Activated CD4-positive, alpha-beta T cell treated with anti-CD3 and anti-CD28 coated beads for 4 hours (primary cell): ENCODE data around the gene MCTP1.
A peak's percentile ranks its signal among the peaks of the same experiment; 100 is the strongest.

Source experiments
- DNase-seq, 2 donors: peaks; one replicate each; pipeline ENCODE4 v3.0.0-alpha.2; 2020

The MCTP1 gene

GRCh38 chr5:95113489-95113888, 171.4 kb downstream of the MCTP1 start:
- DNase-seq = no peak

DNA sequence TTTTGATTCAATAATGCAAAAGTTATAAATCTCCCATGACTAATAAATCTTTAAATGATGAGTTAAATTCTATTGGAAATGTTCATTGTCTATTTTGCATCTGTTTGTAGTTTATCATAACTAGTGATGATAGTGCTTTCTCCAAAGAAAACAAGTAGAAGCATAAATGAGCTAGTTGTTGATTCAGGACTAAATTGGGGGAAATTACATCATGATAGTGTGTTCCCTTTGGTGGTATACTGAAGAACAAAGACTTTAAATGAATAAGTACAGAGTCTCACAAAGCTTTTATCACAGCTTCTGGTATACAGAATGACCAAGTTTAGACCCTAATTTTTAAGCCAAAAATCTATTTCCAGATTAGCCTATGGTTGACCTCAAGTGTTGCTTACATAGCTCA, 173.8 kb downstream of the MCTP1 start:
- DNase-seq = no peak

DNA sequence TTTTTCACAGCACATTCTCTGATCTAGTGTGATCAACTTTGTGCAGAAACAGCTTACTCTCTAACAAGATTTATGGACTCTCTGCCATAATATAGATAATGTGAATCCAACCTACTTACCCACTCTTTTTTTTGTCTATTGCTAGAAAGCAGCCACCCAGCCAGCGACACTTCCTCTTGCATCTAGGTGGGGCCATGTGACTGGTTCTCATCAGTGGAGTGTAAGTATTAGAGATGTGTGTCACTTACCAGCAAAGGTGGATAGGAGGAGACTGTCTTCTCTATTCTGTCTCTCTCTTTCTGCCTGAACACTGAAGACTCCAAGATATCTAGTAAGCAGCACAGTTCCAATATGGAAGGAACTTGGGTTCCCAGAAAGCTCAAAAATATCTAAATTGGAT, 174.8 kb downstream of the MCTP1 start:
- no peak for DNase-seq

GRCh38 chr5:95107138-95107537, 177.8 kb downstream of the MCTP1 start:
- DNase-seq = no peak

DNA sequence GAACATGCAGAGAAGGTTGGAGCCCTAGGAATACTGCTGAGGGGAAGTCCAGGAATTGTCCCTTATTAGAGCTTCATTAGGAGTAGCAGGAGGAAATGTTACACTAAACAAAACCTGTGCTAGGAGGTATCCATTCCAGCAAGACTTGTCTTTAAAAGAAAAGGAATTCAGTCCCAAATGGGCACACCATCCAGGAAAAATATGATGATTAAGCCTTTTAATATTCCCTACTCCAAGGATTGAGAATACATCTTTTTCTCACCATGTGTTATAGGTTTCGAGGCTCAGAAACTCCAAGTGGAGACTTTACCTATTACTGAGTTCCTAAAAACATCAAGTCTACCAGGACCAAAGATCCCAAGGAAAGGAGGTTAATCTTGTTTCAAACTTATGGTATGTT, 179.3 kb downstream of the MCTP1 start:
- no peak for DNase-seq

- no peak for DNase-seq
These were observed 182.2 kb downstream of the MCTP1 start for GRCh38 chr5:95102687-95103086.

- no peak for DNase-seq
These were observed 182.8 kb downstream of the MCTP1 start for GRCh38 chr5:95102080-95102479.

DNA sequence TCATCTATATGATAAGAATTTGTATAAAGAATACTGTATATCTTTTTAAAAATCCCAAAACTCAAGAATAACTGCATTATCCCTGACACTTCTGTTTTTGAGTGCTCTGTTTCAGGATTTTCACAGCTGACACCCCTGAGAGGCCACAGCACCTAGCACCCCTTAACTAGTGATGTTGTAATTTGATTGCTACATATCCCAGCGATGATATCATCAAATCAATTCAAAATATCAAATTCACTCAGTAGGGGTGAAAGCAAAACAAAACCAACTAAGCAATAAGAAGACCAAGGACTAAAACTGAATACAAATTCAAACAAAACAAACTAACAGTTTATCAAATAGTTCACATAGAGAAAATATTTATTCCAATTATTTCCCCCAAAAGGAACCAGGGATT, 184.3 kb downstream of the MCTP1 start:
- DNase-seq = no peak

- DNase-seq = no peak
These were observed 186.9 kb downstream of the MCTP1 start for GRCh38 chr5:95098012-95098411.

- no peak for DNase-seq
These were observed 191.7 kb downstream of the MCTP1 start for GRCh38 chr5:95093211-95093610.

- DNase-seq = no peak
These were observed 194.1 kb downstream of the MCTP1 start for GRCh38 chr5:95090774-95091173.

GRCh38 chr5:95087816-95088317, 197.0 kb downstream of the MCTP1 start:
- DNase-seq = no peak

- DNase-seq = no peak
These were observed 197.7 kb downstream of the MCTP1 start for GRCh38 chr5:95086927-95087815.

GRCh38 chr5:95084757-95085156, 200.1 kb downstream of the MCTP1 start:
- no peak for DNase-seq

GRCh38 chr5:95083606-95084005, 201.3 kb downstream of the MCTP1 start:
- DNase-seq = no peak

DNA sequence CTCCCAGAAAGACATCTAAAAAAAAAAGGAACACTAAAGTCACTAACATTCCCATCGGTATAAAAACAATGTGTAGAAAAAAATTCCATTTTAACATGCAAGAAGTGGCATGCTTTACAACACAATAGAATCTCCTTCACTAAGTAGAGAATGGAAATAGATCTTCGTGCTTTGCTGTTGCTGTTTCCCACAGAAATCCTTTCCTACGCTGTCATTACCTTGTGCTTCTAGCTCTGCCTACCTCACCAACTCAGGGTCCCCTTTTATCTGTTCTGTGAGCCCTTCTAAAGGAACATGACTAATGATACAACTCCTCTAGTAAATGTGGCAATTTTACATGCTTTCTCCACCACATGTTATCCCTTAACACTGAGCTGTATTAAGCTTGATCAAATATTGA, 202.9 kb downstream of the MCTP1 start:
- DNase-seq = no peak

GRCh38 chr5:95081500-95081960, 203.4 kb downstream of the MCTP1 start:
- peak in 1 of 2 donors; percentile 1 for DNase-seq

DNA sequence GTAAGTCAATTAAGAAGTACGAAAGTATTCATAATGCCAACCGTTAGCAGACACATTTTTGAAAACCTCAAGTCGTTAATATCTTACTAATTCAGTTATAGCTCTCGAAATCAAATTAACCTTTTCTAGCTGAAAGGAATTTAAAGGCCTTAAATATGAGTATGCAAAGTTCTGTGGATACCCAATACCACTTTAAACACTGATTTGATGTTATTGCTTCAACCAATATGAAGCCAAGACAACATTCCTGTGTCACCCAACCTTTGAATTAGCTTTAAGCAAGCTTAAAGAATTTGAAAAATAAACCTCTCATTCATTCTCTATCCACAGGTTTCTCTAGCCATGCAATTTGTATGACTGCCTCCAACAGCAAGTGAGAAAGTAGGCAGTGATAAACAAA, 204.5 kb downstream of the MCTP1 start:
- no peak for DNase-seq

DNA sequence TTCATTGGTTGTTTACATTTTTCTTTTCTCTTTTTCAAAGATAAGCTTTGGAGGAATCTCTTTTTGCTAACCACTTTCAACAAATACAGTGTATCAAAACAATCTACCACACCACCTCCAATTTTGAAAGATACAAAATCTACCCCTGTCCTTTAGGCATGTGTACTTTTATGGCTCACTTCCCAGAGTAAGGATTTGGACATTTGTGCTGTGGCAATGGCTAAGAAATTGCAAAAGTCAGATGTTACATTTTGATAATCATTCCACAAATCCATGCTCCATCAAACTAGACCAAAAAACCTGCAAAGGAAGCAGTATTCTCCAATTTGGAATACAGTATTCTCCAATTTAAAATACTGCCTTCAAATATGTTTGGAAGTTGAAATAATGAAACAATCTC, 204.9 kb downstream of the MCTP1 start:
- no peak for DNase-seq

DNA sequence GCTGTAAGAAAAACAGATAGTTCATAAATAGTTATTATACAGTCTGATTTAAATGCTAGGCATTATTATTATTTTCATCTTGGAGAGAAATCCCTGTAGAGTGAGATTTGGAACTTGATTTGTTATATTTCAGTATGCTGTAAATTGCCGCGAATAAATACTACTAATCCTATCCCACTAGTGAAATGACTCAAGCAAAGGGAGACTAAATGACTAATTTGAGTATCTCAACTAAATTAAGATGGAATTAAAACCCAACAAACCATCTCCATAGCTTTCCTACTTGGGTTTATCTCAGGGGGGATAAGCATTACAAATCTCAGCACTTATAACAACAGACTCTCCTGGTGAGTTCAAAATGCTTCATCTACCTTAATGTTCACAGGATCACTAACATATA, 206.0 kb downstream of the MCTP1 start:
- DNase-seq = no peak

GRCh38 chr5:95076395-95077185, 208.3 kb downstream of the MCTP1 start:
- no peak for DNase-seq

GRCh38 chr5:95075111-95075510, 209.8 kb downstream of the MCTP1 start:
- no peak for DNase-seq

DNA sequence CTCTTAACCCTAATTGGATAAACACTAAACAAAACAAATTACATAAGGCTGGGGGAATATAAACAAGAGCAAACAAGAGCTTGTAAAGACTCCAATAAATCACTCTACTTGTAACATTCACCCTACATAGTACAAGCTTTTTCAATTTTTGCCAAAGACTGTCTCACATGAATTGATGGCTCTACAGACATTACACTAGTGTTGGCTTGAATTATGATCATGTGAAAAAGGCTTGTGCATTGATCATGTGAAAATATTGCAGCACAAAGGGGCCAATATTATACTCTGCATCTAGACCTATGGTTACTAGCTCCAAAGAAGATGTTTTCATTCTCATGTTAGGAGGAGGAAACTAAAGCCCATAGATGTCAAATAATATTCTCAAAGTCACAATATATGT, 212.6 kb downstream of the MCTP1 start:
- DNase-seq = no peak

- no peak for DNase-seq
These were observed 214.0 kb downstream of the MCTP1 start for GRCh38 chr5:95070866-95071265.
